H1 (cell line): ENCODE data around the gene DCXR. TPM values are rescaled to one million over a fixed set of nuclear protein-coding genes. Genes with fewer than 3 reads are reported as not detected.

Experiments used
- E2F6 ChIP-seq: IDR thresholded peaks from 2 replicates; pipeline ENCODE4 v1.6.1; 2012; ENCODE audit warnings: inconsistent platforms
- MAFK ChIP-seq: IDR thresholded peaks from 2 replicates; pipeline ENCODE4 v1.6.1; 2012; ENCODE audit warnings: low read depth, mild to moderate bottlenecking, improper control_type of control experiment, low read length
- POLR2AphosphoS5 ChIP-seq: IDR thresholded peaks from 2 replicates; pipeline ENCODE4 v1.6.1; 2011; ENCODE audit warnings: low read depth, low read length
- SIRT6 ChIP-seq: IDR thresholded peaks from one replicate; pipeline ENCODE4 v1.7.1; 2012; ENCODE audit warnings: low read length, inconsistent platforms
- polyA plus RNA-seq, 7 experiments: library from polyadenylated mRNA; depleted of rRNA in 3 of 7; stranded (reverse) in 5 of 7; unstranded in 2 of 7; fragments of >200 nt in 5 of 7; fragments of 200-250 nt in 2 of 7; gene quantifications; 1 replicate in 5 of 7; 2 replicates in 1 of 7; 4 replicates in 1 of 7; pipeline versions ENCODE4 v1.2.1 to v1.2.3, GENCODE V29; 2011 to 2013; ENCODE audit warnings: missing spikeins in 2 of 7, mixed read lengths in 2 of 7
- total RNA-seq: library from RNA; stranded (reverse); fragmentation: NEBNext Ultra II Directional; extraction: Animal tissue kit (Norgen Biotek cat#: 25700); gene quantifications from 2 replicates; pipeline ENCODE4 v1.2.1, GENCODE V29; 2021

The DCXR gene
- total and polyA plus RNA-seq, 2 of the 8 experiments (the other 6 are each of a cell fraction or from before 2014, with no cell fraction given) = 96.3 to 212 TPM

DNA sequence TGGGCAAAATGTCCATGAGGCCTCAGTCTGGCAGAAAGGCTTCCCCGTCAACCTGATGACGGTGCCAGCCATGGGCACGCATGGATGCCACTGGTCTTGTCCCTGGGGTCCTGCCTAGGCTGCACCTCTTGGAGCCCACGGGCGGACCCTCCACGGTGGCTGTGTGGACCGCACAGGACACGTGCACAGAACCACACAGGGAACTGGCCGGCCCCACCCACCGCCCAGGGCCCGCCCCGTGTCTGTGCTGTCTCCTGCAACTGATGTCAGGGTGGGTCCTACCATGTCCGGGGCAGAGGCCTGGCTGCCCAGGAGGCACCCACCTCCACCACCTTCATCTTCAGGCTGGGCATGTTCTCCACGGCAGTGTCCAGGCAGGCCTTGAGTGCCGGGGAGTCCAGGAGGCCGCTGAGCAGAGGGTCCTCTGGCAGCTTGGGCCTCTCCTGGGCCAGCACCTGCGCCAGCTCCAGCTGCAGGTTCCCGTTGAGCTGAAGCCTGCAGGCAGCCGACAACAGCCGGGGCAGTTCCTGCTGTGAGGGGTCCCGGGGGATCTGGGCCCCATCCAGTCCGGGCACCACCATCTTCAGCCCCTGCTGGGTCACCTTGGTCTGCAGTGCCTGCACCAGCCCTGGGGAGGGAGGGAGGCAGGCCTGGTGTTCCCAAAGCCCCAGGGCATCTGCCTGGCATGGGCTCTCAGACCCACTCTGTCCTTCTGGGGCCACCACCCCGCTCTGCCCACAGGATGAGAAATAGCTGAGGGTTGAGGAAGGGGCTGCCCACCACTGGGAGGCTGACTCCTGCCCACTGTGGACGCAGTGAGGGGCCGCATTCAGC lies 48.7 kb upstream of the DCXR start (continued):
- no peak for TF ChIP-seq E2F6
- TF ChIP-seq MAFK = no peak
- TF ChIP-seq SIRT6 = no peak
- no peak; the same call in 1 of the 2 replicates for TF ChIP-seq POLR2AphosphoS5
